ENCODE results near the gene ZNF160. TPM values are rescaled to one million over a fixed set of nuclear protein-coding genes. Genes with fewer than 3 reads are reported as not detected.

The ZNF160 gene
- total and polyA plus RNA-seq, 2 of the 8 experiments (the other 6 are each of a cell fraction or from before 2014, with no cell fraction given), result 15.8 to 31.2 TPM

DNA sequence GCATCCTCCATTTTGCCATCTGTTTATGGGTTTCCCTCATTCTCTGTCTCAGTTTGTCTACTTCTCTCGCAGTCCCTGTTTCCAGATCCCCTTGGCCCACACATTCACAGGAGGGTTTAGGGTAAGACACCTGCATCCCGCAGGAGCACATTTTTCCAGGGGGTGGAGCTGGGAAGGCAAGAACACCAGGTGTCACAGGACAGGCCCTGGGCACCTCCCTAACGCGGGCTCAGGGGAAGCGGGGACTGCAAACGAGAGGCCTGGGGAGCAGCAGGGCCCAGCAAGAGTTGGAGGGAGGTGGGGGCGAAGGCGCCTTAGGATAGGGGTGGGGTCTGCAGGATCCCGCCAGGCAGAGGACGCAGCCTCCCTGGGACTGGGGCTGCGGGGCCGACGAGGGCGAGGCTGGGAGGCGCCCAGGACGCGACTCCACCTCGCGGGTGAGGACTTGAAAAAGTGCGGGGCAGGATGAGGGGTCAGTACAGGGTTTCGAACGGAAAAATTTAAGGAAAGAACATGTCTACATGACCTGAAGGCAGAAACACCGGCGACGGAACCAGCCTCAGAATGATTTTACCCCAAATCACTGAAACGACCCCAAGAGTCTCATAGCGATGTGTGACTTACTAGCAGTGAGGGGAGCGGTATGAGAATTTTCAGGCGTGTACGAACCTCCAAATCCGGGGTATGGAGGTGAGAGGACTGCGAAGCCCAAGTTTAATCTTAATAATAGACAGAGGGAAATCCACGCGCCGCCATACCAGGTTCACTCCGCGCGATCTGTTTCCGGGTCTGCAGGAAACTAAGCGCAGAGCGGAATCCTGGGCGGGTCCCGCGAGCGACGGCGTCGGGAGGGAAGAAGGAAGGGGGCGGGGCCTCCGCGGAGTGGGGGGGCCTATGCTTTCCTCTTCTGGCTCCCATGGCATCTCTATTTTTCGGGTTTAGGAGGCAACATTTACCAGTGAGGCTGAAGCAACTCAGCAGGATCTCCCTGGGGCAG lies 65.8 kb downstream of the ZNF160 start:
- no peak overlapping the region for H3K9ac ChIP-seq (replicated peaks in 1 of 4; ENCODE audit: extremely low read depth in 1 of 4, low read depth in 3 of 4, low read length in 3 of 4)
- no peaks in the 10 kb centered on the region for H3K79me2 ChIP-seq (ENCODE audit: control insufficient read depth in 1 of 2, insufficient read depth in 2 of 2, low read length in 2 of 2)
- H3K79me1 ChIP-seq (ENCODE audit: low read depth, low read length), result no peaks in the 10 kb centered on the region
- H4K5ac ChIP-seq (ENCODE audit: insufficient read length, low read depth, low read length), result no peak overlapping the region
- H3K27ac ChIP-seq (ENCODE audit: low read depth, low read length), result no peak overlapping the region
- FAIRE-seq (no peak), DNase-seq (ENCODE audit: low read depth in 1 of 2, low spot score in 2 of 2) (peak in 1 of 2 experiments; percentile 58)
- H3K36me3 ChIP-seq (ENCODE audit: control insufficient read depth in 2 of 4, insufficient read depth in 4 of 4, low read length in 3 of 4), result no peaks in the 10 kb centered on the region
- WGBS, 2 experiments (ENCODE audit: extremely low coverage in 1 of 2, insufficient coverage in 1 of 2, insufficient read length in 1 of 2, insufficient replicate concordance in 2 of 2, low coverage in 1 of 2, low lambda C conversion rate in 2 of 2, missing lambda C conversion rate in 1 of 2), result 83% methylated on average over 38 of the region's 52 CpGs; no CpG with 5 or more reads in 1 of the 2 experiments
- H3K4me2 ChIP-seq (ENCODE audit: insufficient read depth in 1 of 2, low read depth in 2 of 2, low read length in 2 of 2), result peak overlapping the region in 1 of 2 experiments; percentile 1; a peak in 1 of 4 replicates
- H2BK12ac ChIP-seq (ENCODE audit: low read depth, low read length), result no peak overlapping the region
- H3K9me3 ChIP-seq (ENCODE audit: insufficient read depth in 2 of 2, low read depth in 1 of 2, low read length in 1 of 2), result peaks cover 0 to 4% of the 10 kb centered on the region in 2 experiments; a peak in 1 of 4 replicates
- H2BK20ac ChIP-seq (ENCODE audit: low read length), result no peak overlapping the region
- no peak overlapping the region for H2BK5ac ChIP-seq (ENCODE audit: low read depth, low read length)
- H3K56ac ChIP-seq (replicated peaks; ENCODE audit: insufficient read length, low read depth, low read length), result no peak overlapping the region
- H2AK5ac ChIP-seq (ENCODE audit: low read depth, low read length), result no peak overlapping the region
- no peak overlapping the region for H4K91ac ChIP-seq (replicated peaks; ENCODE audit: insufficient read length, low read length)
- no peaks in the 10 kb centered on the region for H3K27me3 ChIP-seq (replicated peaks in 1 of 4; ENCODE audit: control insufficient read depth in 3 of 4, extremely low read depth in 1 of 4, insufficient read depth in 3 of 4, low read length in 3 of 4)
- CTCF ChIA-PET (ENCODE audit: partially characterized antibody), result no interaction called here
- H3K23ac ChIP-seq (ENCODE audit: insufficient read length), result no peak overlapping the region
- H3K18ac ChIP-seq (ENCODE audit: extremely low read depth, low read length), result no peak overlapping the region
- POLR2A ChIA-PET (ENCODE audit: partially characterized antibody), result no interaction called here
- H2BK15ac ChIP-seq (ENCODE audit: low read length), result no peak overlapping the region
- H3K4me1 ChIP-seq (replicated peaks in 1 of 4; ENCODE audit: control insufficient read depth in 3 of 4, insufficient read depth in 4 of 4, low read length in 3 of 4), result no peaks in the 10 kb centered on the region
- H3K23me2 ChIP-seq (ENCODE audit: low read depth, low read length), result no peaks in the 10 kb centered on the region
- H2AFZ ChIP-seq (ENCODE audit: low read length), result no peak overlapping the region
- no peak overlapping the region for H3K4ac ChIP-seq (replicated peaks; ENCODE audit: insufficient read length, low read depth, low read length)
- H4K8ac ChIP-seq (ENCODE audit: extremely low read depth, insufficient read depth, low read length), result peak overlapping the region; percentile 6; the same call in 1 of the 2 replicates
- peak overlapping the region in 2 of 4 experiments; percentile 38 to 44; a peak in 2 of 8 replicates for H3K4me3 ChIP-seq (ENCODE audit: extremely low read depth in 1 of 4, insufficient read depth in 2 of 4, low read depth in 3 of 4, low read length in 4 of 4)
- H2BK120ac ChIP-seq (replicated peaks; ENCODE audit: low read depth, low read length), result no peak overlapping the region
- no peaks in the 10 kb centered on the region for H4K20me1 ChIP-seq (replicated peaks in 1 of 2; ENCODE audit: control insufficient read depth in 1 of 2, insufficient read depth in 2 of 2, low read length in 2 of 2)
- H3K14ac ChIP-seq (ENCODE audit: insufficient read length), result no peak overlapping the region
- TF ChIP-seq KDM5A (IDR thresholded peaks at IDR 0.05; ENCODE audit: low read length) (no peak), SP4 (IDR thresholded peaks at IDR 0.05; ENCODE audit: low read length) (no peak), SIX5 (IDR thresholded peaks at IDR 0.05; ENCODE audit: low read depth, low read length) (no peak), JUND (IDR thresholded peaks at IDR 0.05; ENCODE audit: low read length) (no peak), RXRA (IDR thresholded peaks at IDR 0.05; ENCODE audit: insufficient read depth, low read depth, low read length) (no peak)

Measured in H1 (cell line).